NCI-H1930 (cell line): ENCODE data around the gene ITGA11.

Experiments used
- DNase-seq, 2 experiments: peaks; one replicate each; lab custom pipeline; 2025; lab: John Stamatoyannopoulos, UW

ITGA11 gene

DNA sequence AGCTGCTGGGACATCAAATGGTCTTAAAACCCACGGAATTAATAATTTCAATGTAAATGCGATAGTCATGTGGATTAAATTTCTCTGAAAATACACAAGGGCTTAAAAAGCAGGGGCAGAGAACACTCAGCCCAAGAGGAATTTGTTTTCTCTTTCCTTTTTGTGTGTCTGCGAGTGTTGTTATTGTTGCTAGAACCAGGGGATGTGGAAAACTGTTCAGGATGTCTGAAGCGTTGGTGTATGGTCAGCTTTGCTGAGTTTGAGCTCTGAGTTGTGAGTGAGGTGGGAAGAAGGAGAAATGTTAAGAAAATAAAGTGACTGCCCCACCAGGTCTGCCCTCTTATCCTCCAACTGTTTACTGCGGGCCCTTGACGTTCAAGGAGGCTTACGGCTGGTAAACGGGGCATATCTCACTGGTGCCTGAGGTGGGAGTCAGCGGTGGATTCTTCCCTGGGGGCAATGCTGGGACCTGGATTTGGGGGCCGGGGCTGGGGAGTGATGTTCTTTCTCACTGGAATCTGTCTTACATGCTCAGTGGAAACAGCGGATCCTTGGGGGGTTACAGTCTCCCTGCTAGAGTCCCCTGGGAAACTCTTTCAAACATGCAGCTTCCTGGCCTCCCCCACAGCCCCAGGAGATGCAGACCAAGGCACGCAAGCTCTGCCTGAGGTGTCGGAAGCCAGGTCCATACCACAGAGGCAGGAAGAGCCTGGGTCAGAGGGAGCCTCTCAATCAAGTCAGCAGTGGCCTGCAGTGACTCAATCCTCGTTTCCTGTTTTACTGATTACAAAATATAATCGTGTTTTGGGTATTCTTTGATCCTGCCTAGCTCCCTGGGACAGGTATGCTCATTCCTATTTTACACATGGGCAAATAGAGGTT, 41.8 kb downstream of the ITGA11 start:
- no peak for DNase-seq

DNA sequence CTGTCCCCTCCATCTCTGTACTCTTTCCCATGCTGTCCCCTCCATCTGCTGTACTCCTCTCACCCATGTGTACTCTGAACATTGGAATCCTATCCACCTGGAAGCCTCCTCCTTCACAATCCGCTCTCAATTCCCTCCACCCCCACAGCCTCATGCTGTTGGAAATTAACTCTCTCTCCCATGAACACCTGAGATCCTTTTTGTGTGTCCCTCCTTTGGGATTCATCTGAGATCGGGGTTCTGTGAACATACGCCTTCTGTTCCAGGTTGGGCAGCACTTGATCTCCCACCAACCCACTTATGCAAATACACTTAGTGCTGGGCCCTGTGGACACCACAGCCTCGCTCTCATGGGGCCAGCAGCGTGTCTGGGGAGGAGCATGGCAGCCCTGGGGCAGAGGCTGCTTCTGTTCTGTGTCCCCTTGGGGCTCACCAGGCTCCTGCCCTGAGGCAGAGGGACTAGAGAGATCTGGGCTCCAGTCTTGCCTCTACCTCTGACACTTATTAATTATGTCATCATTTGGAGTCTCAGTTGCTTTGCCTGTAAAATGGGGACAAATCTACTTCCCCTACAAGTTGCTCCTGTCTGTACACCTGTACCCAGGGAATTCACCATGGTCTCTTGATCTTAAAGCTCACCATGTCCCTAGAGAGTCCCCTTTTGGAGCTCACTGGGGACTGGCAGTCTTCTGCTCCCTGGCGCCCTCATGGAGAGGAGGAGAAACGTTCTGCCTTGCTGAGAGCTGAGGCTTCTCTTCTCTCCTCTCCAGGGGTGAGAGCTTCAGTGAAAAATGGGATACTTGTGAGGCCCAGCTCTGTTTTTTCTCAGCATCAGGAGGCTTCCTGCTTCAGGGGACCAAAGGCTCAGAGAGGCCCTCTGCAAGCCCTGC, 42.7 kb downstream of the ITGA11 start:
- DNase-seq, result no peak

DNA sequence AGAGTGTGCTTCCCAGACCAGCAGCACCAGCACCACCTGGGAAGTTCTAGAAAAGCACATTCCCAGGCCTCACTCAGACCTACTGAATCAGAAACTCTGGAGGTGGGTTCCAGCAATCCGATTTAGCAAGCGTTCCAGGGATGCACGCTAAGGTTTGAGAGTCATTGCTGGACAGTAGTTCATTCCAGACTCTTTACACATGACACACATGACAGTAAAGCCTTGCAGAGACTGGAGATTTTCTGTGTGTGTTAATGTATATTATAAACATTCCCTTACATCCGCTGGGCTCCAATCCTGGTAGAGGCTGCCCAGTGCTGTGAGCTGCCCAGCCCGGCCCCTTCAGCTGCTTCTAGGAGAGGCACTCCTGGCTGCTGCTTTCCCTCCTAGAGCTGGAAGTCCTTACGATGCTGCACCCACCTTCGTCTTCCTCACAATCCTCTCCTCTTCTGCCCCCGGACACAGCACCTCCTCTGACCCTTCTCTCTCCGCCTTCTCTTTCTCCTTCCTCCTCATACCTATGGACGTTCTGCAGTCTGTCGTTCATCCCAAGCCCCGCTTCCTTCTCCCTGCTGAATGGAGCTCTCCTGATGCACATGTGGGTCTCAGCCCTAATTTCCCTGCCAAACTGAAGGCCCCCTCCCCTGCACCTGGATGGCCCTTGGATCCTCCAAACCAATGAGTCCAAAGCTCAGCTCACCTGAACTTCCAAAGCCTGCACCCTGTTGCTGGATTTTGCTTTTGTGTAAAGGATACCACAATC, 44.4 kb downstream of the ITGA11 start:
- no peak for DNase-seq

GRCh38 chr15:68386587-68387288, 45.2 kb downstream of the ITGA11 start:
- DNase-seq, result no peak

DNA sequence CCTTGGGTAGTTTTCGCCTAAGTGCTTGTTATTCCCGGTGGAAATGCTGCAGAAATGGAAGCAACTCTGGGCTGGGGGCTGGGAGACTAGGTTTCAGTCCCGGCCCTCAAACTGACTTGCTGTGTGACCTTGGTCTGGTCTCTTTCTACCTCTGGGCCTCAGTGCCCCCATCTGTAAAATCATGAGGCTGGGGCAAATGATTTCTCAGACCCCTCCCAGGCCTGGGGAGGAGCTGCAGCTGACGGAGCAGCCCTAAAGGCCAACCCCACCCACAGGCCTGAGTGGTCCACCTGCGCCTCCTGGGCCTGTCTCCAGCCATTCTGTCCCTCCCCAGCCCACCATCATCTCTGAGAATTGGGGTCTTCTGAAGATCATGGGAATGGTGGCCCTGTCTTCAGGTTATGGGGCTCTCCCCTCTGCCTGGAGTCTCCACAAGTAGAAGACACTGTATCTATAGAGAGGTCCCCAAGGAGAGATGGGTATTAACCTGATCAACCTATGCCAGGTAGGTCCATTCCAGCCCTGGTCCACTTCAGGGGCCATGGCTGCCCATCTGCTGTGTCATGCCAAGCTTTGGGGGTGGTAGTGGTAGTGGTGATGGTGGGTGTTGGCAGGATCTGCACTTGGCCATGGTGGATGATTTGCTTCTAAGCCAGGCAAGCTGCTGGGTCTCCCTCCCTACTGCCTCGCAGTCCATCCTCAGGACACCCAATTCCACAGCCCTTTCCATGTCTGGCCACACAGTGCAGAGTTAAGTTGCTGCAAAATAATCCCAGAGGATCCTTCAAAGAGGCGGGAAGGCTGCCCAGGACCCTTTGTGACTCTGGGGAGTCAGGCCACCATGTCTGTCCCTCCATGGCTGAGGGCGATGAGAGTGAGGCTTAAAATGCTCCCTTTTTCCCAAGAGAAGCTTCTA, 46.0 kb downstream of the ITGA11 start:
- DNase-seq, result no peak

DNA sequence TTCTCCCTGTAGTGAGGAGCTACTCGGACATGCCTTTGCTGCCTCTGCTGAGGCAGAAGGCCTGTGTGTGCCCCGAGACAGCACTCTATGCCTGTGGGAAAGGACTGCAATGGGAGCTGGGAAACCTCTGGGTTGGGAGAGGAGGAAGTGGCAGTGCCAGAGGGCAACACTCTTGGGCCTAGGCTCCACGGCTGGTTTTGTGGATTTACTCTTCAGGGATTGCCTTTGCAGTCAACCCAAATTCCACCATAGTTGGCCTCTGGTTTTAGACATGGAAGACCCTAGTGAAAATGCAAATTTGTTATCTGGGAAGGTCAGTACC, 46.8 kb downstream of the ITGA11 start:
- no peak for DNase-seq

GRCh38 chr15:68384451-68385239, 47.3 kb downstream of the ITGA11 start:
- no peak for DNase-seq

DNA sequence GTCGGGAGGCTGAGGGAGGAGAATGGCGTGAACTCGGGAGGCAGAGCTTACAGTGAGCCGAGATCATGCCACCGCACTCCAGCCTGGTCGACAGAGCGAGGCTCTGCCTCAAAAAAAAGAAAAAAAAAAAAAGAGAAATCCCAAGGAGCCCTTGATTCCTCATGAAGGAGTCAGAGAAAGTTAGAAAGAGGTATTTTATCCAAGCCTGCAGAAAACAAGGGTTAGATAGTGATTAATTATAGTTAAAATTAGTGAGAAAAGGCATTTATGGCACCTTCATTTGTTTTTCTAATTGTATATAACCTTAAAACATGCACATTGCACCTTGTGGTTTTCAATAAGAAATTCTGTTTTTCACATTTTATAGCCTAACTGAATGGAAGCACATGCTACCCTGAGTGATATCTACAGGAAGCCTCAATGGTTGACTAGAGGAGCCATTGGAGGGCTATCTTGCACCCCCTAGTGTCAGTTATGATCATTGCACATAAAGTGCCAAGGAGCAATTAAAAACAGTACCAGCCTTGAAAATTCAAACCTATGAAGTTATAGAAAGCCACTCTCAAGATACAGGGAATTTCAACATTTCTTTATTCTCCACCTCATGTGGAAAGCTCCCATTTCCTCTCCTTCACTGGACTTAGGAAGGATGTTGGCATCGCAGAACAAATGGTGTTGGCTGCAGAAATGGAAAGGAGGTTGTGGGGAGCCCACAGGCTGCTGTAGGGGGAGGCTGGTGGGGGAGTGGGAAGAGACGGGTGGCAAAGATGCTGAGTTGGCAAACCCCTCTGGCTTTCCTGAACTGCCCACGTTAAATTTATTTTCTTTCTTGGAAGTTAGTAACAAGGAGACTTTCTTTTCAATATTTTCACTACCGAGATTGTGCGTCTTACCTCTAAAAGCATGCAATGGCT, 48.5 kb downstream of the ITGA11 start:
- no peak for DNase-seq

DNA sequence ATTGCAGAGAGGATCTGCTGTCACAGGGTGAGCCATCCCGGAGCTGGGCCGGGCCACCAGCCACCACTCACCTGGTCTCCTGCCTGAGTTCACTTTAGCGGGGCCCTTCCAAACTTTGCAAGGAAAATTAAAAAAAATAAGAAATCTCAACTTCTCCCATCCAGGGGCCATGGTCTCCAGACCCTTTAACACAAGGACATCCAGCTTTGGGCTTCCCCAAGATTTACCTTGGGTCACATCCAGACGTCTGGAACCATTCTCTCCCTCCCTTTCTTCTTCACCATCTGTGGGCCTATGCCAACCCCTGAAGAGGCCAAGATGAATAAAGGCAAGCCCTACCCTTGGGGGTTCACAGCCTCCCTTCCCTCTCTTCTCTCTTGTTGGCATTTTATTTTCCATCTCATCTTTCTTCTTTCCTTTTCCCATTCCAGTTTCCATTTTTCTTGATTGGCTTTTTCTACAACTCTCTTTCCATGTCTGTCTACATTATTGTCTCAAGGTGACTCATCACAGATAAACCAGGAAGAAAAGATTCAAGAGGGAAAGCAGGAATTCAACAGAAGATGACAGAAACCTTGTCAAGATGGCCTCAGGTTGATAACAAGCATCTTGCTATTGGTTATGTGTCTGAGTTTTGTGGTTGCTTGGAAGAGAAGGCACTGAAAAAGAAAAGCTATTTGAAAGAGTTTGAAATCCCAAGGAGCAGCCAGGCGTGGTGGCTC, 49.5 kb downstream of the ITGA11 start:
- DNase-seq, result no peak

- DNase-seq, result no peak
Measured at GRCh38 chr15:68380456-68380855, 51.5 kb downstream of the ITGA11 start.

- no peak for DNase-seq
Measured at GRCh38 chr15:68379759-68380290, 52.1 kb downstream of the ITGA11 start.

GRCh38 chr15:68379058-68379758, 52.8 kb downstream of the ITGA11 start:
- DNase-seq, result no peak

- no peak for DNase-seq
Measured at GRCh38 chr15:68378595-68378994, 53.4 kb downstream of the ITGA11 start.

DNA sequence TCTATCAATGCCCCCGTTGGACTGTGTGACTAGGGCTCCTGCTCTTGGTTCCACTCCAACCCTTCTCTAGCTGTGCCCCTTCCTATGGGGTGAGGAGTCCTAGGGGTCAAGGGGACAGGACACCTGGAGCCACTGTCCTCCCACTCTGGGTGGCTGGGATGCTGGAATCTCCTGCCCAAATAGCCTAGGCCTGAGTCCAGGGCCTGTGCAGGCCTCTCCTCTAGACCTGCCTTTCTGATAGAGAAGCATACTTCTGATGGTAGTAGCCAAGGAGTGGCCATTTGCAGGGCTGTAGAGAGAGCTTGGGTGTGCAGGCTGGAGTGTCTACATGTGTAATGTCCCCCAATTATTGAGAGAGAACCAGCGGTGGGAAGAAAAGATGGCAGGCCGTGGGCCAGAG, 54.2 kb downstream of the ITGA11 start:
- DNase-seq, result no peak

GRCh38 chr15:68376447-68377060, 55.4 kb downstream of the ITGA11 start:
- DNase-seq, result no peak

- no peak for DNase-seq
Measured at GRCh38 chr15:68375716-68376220, 56.2 kb downstream of the ITGA11 start.
